NCI-H2029 (cell line): Measurements from ENCODE around the gene MRPS7.

Source experiments
- DNase-seq: peaks from one replicate; lab custom pipeline; 2025; lab: John Stamatoyannopoulos, UW

MRPS7 gene

DNA sequence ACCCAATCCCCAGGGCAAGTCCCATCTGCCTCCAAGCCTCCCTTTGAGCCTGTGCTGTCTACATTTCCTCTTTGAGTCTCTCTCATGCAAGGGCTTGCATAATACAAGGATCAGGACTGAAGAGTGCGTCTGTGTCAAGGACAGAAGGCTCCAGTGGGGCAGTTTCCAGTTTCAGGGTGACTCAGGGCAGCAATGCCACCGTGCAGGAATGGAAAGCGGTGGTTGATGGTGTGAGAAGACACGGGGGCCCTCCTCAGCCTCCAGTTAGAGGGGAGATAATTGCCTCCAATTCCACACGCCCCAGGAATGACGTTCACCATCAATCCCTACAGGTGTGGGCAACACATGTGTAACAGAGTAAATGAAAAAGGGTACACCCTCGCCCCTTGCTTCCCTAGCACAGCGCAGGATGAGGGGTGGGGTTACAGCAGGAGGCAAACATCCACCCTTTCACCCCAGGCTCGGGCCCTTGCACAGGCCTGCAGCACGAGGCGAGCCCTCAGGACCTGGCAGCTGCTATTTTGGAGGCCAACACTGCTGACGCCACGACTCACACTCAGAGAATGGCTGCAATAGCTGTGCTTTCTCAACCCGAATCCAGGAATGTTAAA, 52.4 kb downstream of the MRPS7 start:
- DNase-seq, result no peak

DNA sequence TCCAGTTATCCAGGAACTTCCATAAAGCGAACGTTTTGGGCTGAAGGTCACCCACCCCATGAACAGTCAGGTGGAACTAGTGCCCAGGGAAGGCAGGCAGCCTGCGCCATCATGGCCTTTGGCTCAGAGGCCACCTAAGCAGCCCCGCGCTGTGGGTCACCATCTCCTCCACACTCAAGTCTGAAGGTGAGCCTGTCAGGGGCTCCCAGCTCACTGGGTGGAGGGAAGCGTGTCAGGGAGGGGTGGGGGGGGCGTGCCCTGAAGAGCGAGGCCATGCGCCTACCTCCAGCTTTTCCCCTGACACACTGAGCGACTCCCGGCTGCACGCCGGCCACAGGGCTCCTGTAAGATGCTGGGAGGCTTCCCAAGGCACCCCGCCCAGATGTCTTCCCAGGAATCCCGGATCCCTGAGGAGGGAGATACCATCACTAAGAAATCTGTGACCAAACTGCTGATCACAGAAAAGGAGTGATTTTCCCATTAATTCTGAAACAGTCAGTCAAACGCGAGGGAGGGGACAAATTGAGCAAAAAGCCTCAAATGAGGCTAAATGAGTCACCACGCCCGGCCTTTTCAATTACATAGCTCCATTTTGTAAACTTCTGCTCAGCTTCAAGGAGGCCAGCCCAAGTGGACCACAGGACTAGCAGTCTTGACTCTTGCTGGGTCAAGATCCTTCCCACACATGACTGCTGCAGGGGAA, 54.0 kb downstream of the MRPS7 start:
- DNase-seq, result no peak
